Measurements from ENCODE around the gene TXN2.

Gene TXN2

DNA sequence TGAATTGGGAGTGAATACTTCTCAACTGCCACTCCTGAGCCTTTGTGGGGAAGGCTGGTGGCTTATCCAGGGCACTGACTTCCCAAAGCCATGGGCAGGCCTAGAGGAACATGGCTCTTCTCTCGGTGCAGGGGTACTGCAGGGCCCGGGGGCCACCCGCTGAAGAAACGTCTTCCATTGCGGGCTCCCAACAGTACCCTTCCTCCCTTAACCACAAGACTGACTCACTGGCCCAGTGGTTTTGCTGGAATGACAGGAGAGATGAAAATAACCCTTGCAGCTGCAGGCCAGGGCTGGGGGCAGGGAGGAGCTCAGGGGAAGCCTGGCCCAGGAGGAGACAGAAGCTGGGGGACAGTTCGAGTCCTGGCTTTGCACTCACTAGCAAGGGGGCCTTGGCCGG, 13.5 kb downstream of the TXN2 start:
- ChIA-PET POLR2A (interaction anchor here (0.6 to 11.0 kb wide), 12 partner anchors 14 to 143 kb away, joined by 3 to 172 read pairs (median 4); partner anchors contain the start of genes MYH9 and TXN2), CTCF (interaction anchor here (1.0 to 8.8 kb wide), 14 partner anchors 10 to 289 kb away, joined by 3 to 123 read pairs (median 6); partner anchors contain the start of gene MYH9)
- no peak overlapping the region for H3K4me3 ChIP-seq (ENCODE audit: low read depth, low read length)
- peak; percentile 77 for DNase-seq (ENCODE audit: low read depth, low spot score)
- TF ChIP-seq, protein P1, sequence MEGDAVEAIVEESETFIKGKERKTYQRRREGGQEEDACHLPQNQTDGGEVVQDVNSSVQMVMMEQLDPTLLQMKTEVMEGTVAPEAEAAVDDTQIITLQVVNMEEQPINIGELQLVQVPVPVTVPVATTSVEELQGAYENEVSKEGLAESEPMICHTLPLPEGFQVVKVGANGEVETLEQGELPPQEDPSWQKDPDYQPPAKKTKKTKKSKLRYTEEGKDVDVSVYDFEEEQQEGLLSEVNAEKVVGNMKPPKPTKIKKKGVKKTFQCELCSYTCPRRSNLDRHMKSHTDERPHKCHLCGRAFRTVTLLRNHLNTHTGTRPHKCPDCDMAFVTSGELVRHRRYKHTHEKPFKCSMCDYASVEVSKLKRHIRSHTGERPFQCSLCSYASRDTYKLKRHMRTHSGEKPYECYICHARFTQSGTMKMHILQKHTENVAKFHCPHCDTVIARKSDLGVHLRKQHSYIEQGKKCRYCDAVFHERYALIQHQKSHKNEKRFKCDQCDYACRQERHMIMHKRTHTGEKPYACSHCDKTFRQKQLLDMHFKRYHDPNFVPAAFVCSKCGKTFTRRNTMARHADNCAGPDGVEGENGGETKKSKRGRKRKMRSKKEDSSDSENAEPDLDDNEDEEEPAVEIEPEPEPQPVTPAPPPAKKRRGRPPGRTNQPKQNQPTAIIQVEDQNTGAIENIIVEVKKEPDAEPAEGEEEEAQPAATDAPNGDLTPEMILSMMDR (IDR thresholded peaks at IDR 0.05; ENCODE audit: insufficient read depth, low read length, missing control alignments), result no peak

DNA sequence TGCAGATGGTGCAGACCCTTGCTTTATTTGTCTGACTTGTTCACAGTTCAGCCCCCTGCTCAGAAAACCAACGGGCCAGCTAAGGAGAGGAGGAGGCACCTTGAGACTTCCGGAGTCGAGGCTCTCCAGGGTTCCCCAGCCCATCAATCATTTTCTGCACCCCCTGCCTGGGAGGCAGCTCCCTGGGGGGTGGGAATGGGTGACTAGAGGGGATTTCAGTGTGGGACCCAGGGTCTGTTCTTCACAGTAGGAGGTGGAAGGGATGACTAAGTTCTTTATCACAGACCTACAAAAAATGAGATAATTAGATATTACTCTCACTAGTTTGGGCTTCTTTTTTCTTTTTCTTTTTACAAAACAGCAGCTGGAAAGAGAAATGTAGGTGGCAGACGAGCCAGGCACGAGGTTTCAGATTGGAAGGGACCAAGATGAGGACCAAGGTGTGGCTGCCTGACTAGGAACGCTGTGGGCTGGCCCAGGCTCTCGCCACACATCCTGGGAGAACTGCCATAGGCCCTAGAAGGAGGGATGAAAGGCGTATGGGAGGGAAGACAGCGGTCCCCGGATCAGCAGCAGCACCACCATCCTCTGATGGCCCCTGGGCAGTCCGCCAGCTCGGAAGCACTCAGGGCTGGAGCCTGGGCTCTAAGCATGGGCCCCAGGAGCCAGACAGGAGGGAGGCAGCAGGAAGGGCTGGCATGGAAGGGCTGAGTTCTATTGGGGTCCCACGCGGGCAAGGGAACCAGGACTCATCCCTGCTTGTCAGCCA, 14.2 kb downstream of the TXN2 start:
- CTCF ChIA-PET, result interaction anchor here (1.6 to 8.8 kb wide), 9 partner anchors 13 to 181 kb away, joined by 5 to 123 read pairs (median 22); partner anchors contain the start of gene MYH9
- TF ChIP-seq, protein P1 (IDR thresholded peaks at IDR 0.05; ENCODE audit: insufficient read depth, low read length, missing control alignments), result no peak
- no peak for DNase-seq (ENCODE audit: low read depth, low spot score)
- POLR2A ChIA-PET, result interaction anchor here (0.6 to 11.0 kb wide), 12 partner anchors 15 to 143 kb away, joined by 3 to 172 read pairs (median 4); partner anchors contain the start of genes MYH9 and TXN2
- H3K4me3 ChIP-seq (ENCODE audit: low read depth, low read length), result no peak overlapping the region

DNA sequence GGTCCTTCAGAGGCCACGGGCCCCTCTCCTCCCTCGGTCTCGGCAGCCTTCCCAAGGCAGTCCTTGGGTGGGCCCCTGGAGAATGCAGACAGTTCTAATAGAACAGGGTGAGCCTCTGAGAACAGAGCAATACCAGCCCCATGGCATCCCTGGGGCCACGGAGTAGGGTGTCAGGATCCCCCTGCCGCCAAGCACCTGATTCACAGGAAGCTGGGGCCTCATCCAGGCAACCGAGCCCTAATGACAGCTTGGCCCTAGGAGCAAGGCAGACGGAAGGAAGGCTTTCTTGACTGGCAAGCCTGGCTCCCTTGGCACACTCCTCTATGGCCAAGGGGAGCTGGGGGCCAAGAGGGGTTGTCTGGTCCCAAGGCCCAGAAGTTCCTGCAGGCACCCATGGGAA, 15.2 kb downstream of the TXN2 start:
- CTCF ChIA-PET, result interaction anchor here (0.8 to 8.8 kb wide), 4 partner anchors 80 to 165 kb away, joined by 4 to 123 read pairs (median 46); partner anchors contain the start of gene MYH9
- POLR2A ChIA-PET, result interaction anchor here (1.2 to 11.0 kb wide), 4 partner anchors 11 to 137 kb away, joined by 3 to 172 read pairs (median 4); partner anchors contain the start of gene MYH9

DNA sequence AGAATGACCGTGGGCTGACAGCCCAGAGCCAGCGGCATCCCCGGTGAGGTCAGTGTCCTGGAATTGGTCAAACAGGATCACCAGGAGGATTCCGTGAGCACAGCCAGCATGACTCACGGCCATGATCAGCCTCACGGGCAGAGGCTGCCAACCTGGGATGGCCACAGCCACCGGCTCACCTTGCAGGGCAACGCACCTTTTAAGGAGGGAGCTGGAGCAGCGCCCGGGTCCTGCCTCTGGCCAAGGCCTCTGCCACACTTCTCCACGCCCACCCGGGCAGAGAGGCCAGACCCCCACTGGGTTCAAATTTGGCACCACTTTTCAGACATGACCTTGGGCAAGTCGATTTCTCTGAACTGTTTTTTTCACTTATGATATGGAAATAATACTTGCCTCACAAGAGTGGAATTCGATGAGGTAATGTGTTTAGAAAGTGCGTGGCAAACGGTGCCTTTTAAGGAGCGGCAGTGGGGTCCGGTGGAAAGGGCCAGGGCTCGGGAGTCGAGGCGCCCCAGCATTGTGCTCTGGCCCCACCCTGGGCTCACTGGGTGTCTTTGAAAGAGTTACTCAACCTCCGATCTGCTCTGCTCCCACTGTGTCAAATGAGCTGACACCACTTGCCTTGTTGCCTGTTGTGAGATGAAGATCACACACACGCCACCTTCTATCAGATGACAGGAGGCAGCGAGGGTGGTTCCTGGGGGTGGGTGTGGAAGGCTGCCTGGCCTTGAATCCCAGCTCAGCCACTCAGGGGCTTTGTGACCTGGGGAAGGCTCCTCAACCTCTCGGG, 16.0 kb downstream of the TXN2 start:
- peak; percentile 57 for DNase-seq (ENCODE audit: low read depth, low spot score)
- CTCF ChIA-PET, result interaction anchor here (0.9 to 8.8 kb wide), 3 partner anchors 28 to 164 kb away, joined by 3 to 123 read pairs (median 69); partner anchors contain the start of gene MYH9
- POLR2A ChIA-PET, result interaction anchor here (0.7 to 11.0 kb wide), 4 partner anchors 10 to 136 kb away, joined by 3 to 172 read pairs (median 4); partner anchors contain the start of gene MYH9
- no peak overlapping the region for H3K4me3 ChIP-seq (ENCODE audit: low read depth, low read length)
- TF ChIP-seq, protein P1 (IDR thresholded peaks at IDR 0.05; ENCODE audit: insufficient read depth, low read length, missing control alignments), result no peak

More for the DNA sequence above, 15.2 kb downstream of the TXN2 start:
- no peak overlapping the region for H3K4me3 ChIP-seq (ENCODE audit: low read depth, low read length)
- DNase-seq (ENCODE audit: low read depth, low spot score), result no peak
- TF ChIP-seq, protein P1 (IDR thresholded peaks at IDR 0.05; ENCODE audit: insufficient read depth, low read length, missing control alignments), result no peak

DNA sequence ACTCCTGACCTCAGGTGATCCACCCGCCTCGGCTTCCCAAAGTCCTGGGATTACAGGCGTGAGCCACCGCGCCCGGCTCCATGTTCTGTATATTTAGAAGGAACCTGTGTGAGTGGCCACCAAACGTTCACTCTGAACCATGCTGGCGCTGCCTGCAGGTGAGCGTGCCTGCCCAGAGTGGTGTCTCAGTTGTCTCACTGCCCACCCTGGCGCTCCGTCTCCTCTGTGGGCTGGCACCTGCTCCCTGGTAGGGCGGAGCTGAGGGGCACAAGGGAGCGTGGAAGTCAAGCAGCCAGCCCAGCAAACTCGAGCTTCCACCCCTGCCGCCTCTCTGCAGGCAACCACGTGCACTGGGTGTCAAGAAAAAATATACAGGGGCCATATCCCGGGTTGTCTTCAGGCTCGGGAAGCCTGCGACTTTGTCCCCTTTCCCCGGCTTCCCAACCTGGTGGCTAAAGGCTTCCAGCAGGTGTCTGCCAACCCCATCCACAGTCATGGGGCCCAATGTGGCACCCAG, 16.7 kb downstream of the TXN2 start:
- no peak for DNase-seq (ENCODE audit: low read depth, low spot score)
- TF ChIP-seq, protein P1 (IDR thresholded peaks at IDR 0.05; ENCODE audit: insufficient read depth, low read length, missing control alignments), result no peak
- POLR2A ChIA-PET, result interaction anchor here (0.6 to 11.0 kb wide), 3 partner anchors 9 to 86 kb away, joined by 3 to 172 read pairs (median 3); partner anchors contain the start of gene MYH9
- CTCF ChIA-PET, result no interaction called here
- H3K4me3 ChIP-seq (ENCODE audit: low read depth, low read length), result no peak overlapping the region

Measured in AG04449 (cell line).